ENCODE results near the gene FBXW8.

The FBXW8 gene

GRCh38 chr12:116887244-116887643, 23.5 kb upstream of the FBXW8 start:
- DNase-seq, result no peak

- no peak for DNase-seq
Observed at GRCh38 chr12:116887897-116888296, 22.9 kb upstream of the FBXW8 start.

- no peak for DNase-seq
Observed at GRCh38 chr12:116890330-116890729, 20.4 kb upstream of the FBXW8 start.

- no peak for DNase-seq
Observed at GRCh38 chr12:116891019-116891418, 19.7 kb upstream of the FBXW8 start.

- no peak for DNase-seq
Observed at GRCh38 chr12:116892349-116893140, 18.2 kb upstream of the FBXW8 start.

GRCh38 chr12:116894913-116895312, 15.8 kb upstream of the FBXW8 start:
- DNase-seq, result no peak

- no peak for DNase-seq
Observed at GRCh38 chr12:116896411-116896924, 14.3 kb upstream of the FBXW8 start.

- DNase-seq, result no peak
Observed at GRCh38 chr12:116897476-116897875, 13.3 kb upstream of the FBXW8 start.

- no peak for DNase-seq
Observed at GRCh38 chr12:116898669-116899068, 12.1 kb upstream of the FBXW8 start.

GRCh38 chr12:116901612-116902011, 9.1 kb upstream of the FBXW8 start:
- DNase-seq, result no peak

GRCh38 chr12:116903818-116904217, 6.9 kb upstream of the FBXW8 start:
- no peak for DNase-seq

GRCh38 chr12:116906285-116906684, 4.5 kb upstream of the FBXW8 start:
- DNase-seq, result no peak

- DNase-seq, result no peak
Observed at GRCh38 chr12:116910280-116910644, 488 bp upstream of the FBXW8 start.

- DNase-seq, result no peak
Observed at GRCh38 chr12:116915326-116915725, 4.6 kb downstream of the FBXW8 start.

GRCh38 chr12:116916122-116916521, 5.4 kb downstream of the FBXW8 start:
- DNase-seq, result no peak

GRCh38 chr12:116916714-116917114, 6.0 kb downstream of the FBXW8 start:
- DNase-seq, result no peak

GRCh38 chr12:116918464-116918863, 7.7 kb downstream of the FBXW8 start:
- no peak for DNase-seq

GRCh38 chr12:116919247-116919661, 8.5 kb downstream of the FBXW8 start:
- no peak for DNase-seq

- no peak for DNase-seq
Observed at GRCh38 chr12:116919706-116920485, 9.1 kb downstream of the FBXW8 start.

- DNase-seq, result no peak
Observed at GRCh38 chr12:116920939-116921338, 10.2 kb downstream of the FBXW8 start.

GRCh38 chr12:116922194-116922897, 11.6 kb downstream of the FBXW8 start:
- peak in 2 of 6 experiments; percentile 8 to 11 for DNase-seq

- peak in 5 of 6 experiments; percentile 11 to 85 (median 83) for DNase-seq
Observed at GRCh38 chr12:116924558-116925453, 14.1 kb downstream of the FBXW8 start.
